Smooth muscle cell (in vitro differentiated cells): ENCODE measurements around the gene H1-8. TPM values are rescaled to one million over a fixed set of nuclear protein-coding genes. Genes with fewer than 3 reads are reported as not detected.

Experiments used
- DNase-seq: peaks from one replicate; lab custom pipeline; 2025; ENCODE audit not compliant: unreplicated experiment; lab: John Stamatoyannopoulos, UW
- H2AFZ ChIP-seq: fragments of 200-600 bp; sonication (generic); 2 replicates; pipeline ENCODE4 v1.6.0; 2016; ENCODE audit warnings: antibody characterized with exemption, low read depth, mild to moderate bottlenecking
- H3F3A ChIP-seq: fragments of 200-600 bp; sonication (generic); 2 replicates; pipeline ENCODE4 v1.6.0; 2017; ENCODE audit warnings: antibody characterized with exemption, low read depth
- H3K27ac ChIP-seq: fragments of 200-600 bp; sonication (generic); 2 replicates; pipeline ENCODE4 v1.5.1; 2016; ENCODE audit warnings: low read depth, mild to moderate bottlenecking
- H3K27me3 ChIP-seq: fragments of 200-600 bp; sonication (generic); 2 replicates; pipeline ENCODE4 v1.6.1; 2016; ENCODE audit warnings: low read depth, mild to moderate bottlenecking
- H3K36me3 ChIP-seq: fragments of 200-600 bp; sonication (generic); 2 replicates; pipeline ENCODE4 v1.5.1; 2016; ENCODE audit warnings: low read depth
- H3K4me1 ChIP-seq: fragments of 200-600 bp; sonication (generic); 2 replicates; pipeline ENCODE4 v1.5.1; 2016; ENCODE audit warnings: low read depth
- H3K4me2 ChIP-seq: fragments of 200-600 bp; sonication (generic); 2 replicates; pipeline ENCODE4 v1.6.0; 2016; ENCODE audit warnings: mild to moderate bottlenecking
- H3K4me3 ChIP-seq: fragments of 200-600 bp; sonication (generic); 2 replicates; pipeline ENCODE4 v1.5.1; 2016; ENCODE audit warnings: mild to moderate bottlenecking
- H3K79me2 ChIP-seq: fragments of 200-600 bp; sonication (generic); 2 replicates; pipeline ENCODE4 v1.6.0; 2016; ENCODE audit warnings: low read depth, mild to moderate bottlenecking
- H3K9ac ChIP-seq: fragments of 200-600 bp; sonication (generic); 2 replicates; pipeline ENCODE4 v1.6.0; 2016; ENCODE audit warnings: low read depth
- H3K9me3 ChIP-seq: fragments of 200-600 bp; sonication (generic); replicated peaks from 2 replicates; pipeline ENCODE4 v1.5.1; 2016; ENCODE audit warnings: low read depth
- H4K20me1 ChIP-seq: fragments of 200-600 bp; sonication (generic); 2 replicates; pipeline ENCODE4 v1.6.0; 2016; ENCODE audit warnings: low read depth
- CTCF ChIP-seq: fragments of 200-600 bp; sonication (generic); IDR thresholded peaks from 2 replicates; pipeline ENCODE4 v1.5.1; 2017; ENCODE audit warnings: borderline replicate concordance, mild to moderate bottlenecking, antibody characterized with exemption; ENCODE audit not compliant: insufficient read depth, poor library complexity, severe bottlenecking
- whole genome bisulfite sequencing: methylation state at CpG from one replicate; pipeline ENCODE4 v1.1.7; 2016; ENCODE audit warnings: low lambda C conversion rate; 5-methylcytosine and 5-hydroxymethylcytosine counted together
- polyA plus RNA-seq: library from polyadenylated mRNA; unstranded; fragments of >200 nt; fragmentation: Nextera tagmentation; extraction: Ambion mirVana; gene quantifications from 2 replicates; pipeline ENCODE4 v1.2.1, GENCODE V29; 2016
- total RNA-seq: library from RNA; depleted of rRNA; stranded (reverse); fragments of >200 nt; gene quantifications from 2 replicates; pipeline ENCODE4 v1.2.3, GENCODE V29; 2014

Gene H1-8
- total and polyA plus RNA-seq, 2 experiments from 2014 or later: not detected

DNA sequence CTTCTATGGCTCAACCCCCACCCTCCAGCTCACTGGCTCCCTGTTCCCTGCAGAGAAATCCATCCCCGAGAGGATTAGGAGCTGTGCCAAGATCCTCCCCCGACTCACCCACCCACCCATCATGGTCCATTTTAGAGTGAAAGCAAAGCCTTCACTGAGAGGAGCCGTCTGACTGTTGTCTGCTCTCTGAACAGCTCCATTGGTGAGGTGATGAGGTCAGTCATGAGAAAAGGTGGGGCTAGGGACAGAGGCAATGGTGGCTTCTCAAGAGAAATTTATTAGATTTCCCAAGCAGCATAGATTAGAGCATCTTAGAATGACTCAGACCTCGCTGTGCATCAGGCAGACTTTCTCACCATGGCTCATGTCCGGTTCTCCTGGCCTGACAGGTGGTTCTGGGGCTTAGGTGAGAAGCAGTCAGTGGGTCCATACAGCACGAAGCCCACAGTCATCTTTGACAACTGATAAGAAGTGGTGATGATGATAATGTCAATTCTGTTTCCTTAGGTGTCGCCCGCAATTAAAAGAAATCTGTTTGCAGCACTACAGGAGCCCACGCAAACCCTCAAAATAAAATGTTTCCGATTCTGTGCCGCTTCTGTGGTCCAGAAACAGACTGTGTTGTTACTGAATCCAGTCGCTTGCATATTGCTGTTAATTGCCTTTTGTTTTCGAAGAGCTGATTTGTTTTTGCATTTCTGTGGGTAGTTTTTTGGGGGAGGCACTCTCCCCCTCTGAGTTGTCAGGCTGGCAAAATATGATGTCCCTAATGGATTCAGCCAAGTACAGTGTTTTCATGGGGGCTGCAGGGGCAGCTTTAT, 39.3 kb upstream of the H1-8 start:
- 70% methylated on average over 13 of the region's 13 CpGs for whole genome bisulfite sequencing
- Histone ChIP-seq H4K20me1 (no peaks in the 10 kb centered on the region), H3K4me2 (no peak overlapping the region), H3K27ac (no peak overlapping the region), H3K79me2 (no peaks in the 10 kb centered on the region), H3K36me3 (no peaks in the 10 kb centered on the region), H3K4me1 (peaks cover 6% of the 10 kb centered on the region), H3K9ac (no peak overlapping the region), H3K27me3 (no peaks in the 10 kb centered on the region), H3K4me3 (no peak overlapping the region), H3K9me3 (no peaks in the 10 kb centered on the region), H3F3A (peaks cover 2% of the 10 kb centered on the region), H2AFZ (no peak overlapping the region)
- no peak for DNase-seq
- TF ChIP-seq CTCF: no peak

DNA sequence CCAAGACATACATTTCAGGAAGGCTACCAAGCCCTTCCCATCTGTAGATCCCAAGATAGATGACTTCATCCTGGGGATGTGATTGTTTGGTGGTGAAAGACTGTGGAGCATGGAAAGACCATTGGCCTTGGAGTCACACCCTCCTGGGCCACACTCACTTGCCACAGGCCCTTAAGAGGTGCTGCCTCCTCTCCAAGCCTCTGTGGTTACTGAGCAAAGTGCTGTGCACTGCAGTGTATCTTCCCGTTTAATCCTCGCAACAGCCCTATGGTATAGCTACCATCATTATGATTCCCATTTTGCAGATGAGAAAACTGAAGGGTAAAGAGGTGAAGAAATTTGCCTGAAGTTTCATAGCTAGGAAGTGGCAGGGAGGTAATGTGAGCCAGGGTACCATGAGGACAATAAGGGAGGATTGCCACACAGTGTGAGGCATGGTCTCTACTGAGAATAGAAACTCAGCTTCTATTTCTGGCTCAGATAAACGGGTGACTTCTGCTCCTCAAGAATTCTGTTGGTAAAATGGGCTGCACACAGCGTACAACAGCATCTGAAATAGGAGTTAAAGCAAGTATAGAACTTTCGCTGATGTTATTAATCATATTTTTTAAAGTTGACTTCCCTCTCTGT, 38.4 kb upstream of the H1-8 start:
- no peaks in the 10 kb centered on the region for H4K20me1 ChIP-seq
- H3K27ac ChIP-seq: no peak overlapping the region
- no peak for DNase-seq
- H3K79me2 ChIP-seq: no peaks in the 10 kb centered on the region
- no peak overlapping the region for H3K4me3 ChIP-seq
- H3K4me2 ChIP-seq: no peak overlapping the region
- WGBS: 96% methylated on average over 5 of the region's 5 CpGs
- no peaks in the 10 kb centered on the region for H3K36me3 ChIP-seq
- no peak overlapping the region for H3K9ac ChIP-seq
- peaks cover 2% of the 10 kb centered on the region for H3F3A ChIP-seq
- H3K9me3 ChIP-seq: no peaks in the 10 kb centered on the region
- H3K27me3 ChIP-seq: no peaks in the 10 kb centered on the region
- peaks cover 6% of the 10 kb centered on the region for H3K4me1 ChIP-seq
- H2AFZ ChIP-seq: no peak overlapping the region
- TF ChIP-seq CTCF: no peak

GRCh38 chr3:129505341-129505740, 37.6 kb upstream of the H1-8 start:
- 94% methylated on average over 6 of the region's 6 CpGs for WGBS
- H3K4me2 ChIP-seq: no peak overlapping the region
- H3K36me3 ChIP-seq: no peaks in the 10 kb centered on the region
- TF ChIP-seq CTCF: no peak
- H3K4me1 ChIP-seq: peaks cover 6% of the 10 kb centered on the region
- H2AFZ ChIP-seq: no peak overlapping the region
- no peaks in the 10 kb centered on the region for H4K20me1 ChIP-seq
- peaks cover 2% of the 10 kb centered on the region for H3F3A ChIP-seq
- no peak overlapping the region for H3K9ac ChIP-seq
- no peak overlapping the region for H3K4me3 ChIP-seq
- no peak for DNase-seq
- no peaks in the 10 kb centered on the region for H3K27me3 ChIP-seq
- H3K9me3 ChIP-seq: no peaks in the 10 kb centered on the region
- no peak overlapping the region for H3K27ac ChIP-seq
- no peaks in the 10 kb centered on the region for H3K79me2 ChIP-seq
